Endothelial cell of umbilical vein (primary cell): ENCODE results near the gene DHDDS. TPM values are rescaled to one million over a fixed set of nuclear protein-coding genes. Genes with fewer than 3 reads are reported as not detected.

ENCODE experiments used
- BruUV-seq: library from RNA; stranded (reverse); fragments of 400-500 nt; replicated peaks from 2 replicates; lab custom pipeline; 2021; lab: Mats Ljungman, UMichigan
- CTCF ChIA-PET: fragments of 300-600, 350-600 bp; sonication (Branson Sonifier 250); formaldehyde crosslinking; loops from one replicate; lab custom pipeline; 2021; ENCODE audit warnings: antibody characterized with exemption, inconsistent platforms; lab: Charles Lee
- POLR2A ChIA-PET: fragments of 300-600, 350-600 bp; sonication (Branson Sonifier 250); formaldehyde crosslinking; loops from one replicate; lab custom pipeline; 2021; ENCODE audit warnings: antibody characterized with exemption, inconsistent platforms; lab: Charles Lee
- DNase-seq: peaks from one replicate; pipeline ENCODE4 v3.0.0-alpha.2; 2011; ENCODE audit warnings: low read depth, low spot score
- FAIRE-seq: peaks from 2 replicates; lab custom pipeline; 2011; peaks lifted over from hg19 to GRCh38; lab: Jason Lieb, UNC
- H2AFZ ChIP-seq: 2 replicates; pipeline ENCODE4 v1.6.0; 2012; ENCODE audit warnings: low read depth, low read length, control low read depth, inconsistent platforms
- H3K27ac ChIP-seq: 2 replicates; pipeline ENCODE4 v1.5.1; 2011; ENCODE audit warnings: low read depth, mild to moderate bottlenecking, control low read depth, low read length, moderate library complexity; ENCODE audit not compliant: insufficient read depth
- H3K27me3 ChIP-seq, 2 experiments: 2 replicates each; pipeline versions ENCODE4 v1.6.0 to v1.6.1; 2011; ENCODE audit warnings: low read length in 2 of 2, mixed read lengths in 1 of 2; ENCODE audit not compliant: control insufficient read depth in 2 of 2, insufficient read depth in 2 of 2
- H3K36me3 ChIP-seq, 2 experiments: 2 replicates in 1 of 2; 3 replicates in 1 of 2; pipeline ENCODE4 v1.5.1; 2011; ENCODE audit warnings: low read length in 2 of 2, mild to moderate bottlenecking in 1 of 2, moderate library complexity in 1 of 2; ENCODE audit not compliant: control insufficient read depth in 2 of 2, insufficient read depth in 2 of 2; ENCODE audit errors: extremely low read depth in 1 of 2
- H3K4me1 ChIP-seq: 3 replicates; pipeline ENCODE4 v1.5.1; 2011; ENCODE audit warnings: mild to moderate bottlenecking, low read length; ENCODE audit not compliant: control insufficient read depth, insufficient read depth; ENCODE audit errors: extremely low read depth
- H3K4me2 ChIP-seq: 2 replicates; pipeline ENCODE4 v1.6.1; 2011; ENCODE audit warnings: low read length, control low read depth, mixed read lengths; ENCODE audit not compliant: insufficient read depth
- H3K4me3 ChIP-seq, 3 experiments: fragments of 200-600 bp in 1 of 3; sonication (generic), shearing (Covaris generic) in 1 of 3; replicated peaks in 1 of 3; 2 replicates each; pipeline ENCODE4 v1.5.1; 2011 to 2016; ENCODE audit warnings: control low read depth in 3 of 3, low read length in 3 of 3, mild to moderate bottlenecking in 2 of 3, inconsistent platforms in 1 of 3, low read depth in 1 of 3, moderate library complexity in 1 of 3; ENCODE audit not compliant: insufficient read depth in 1 of 3
- H3K79me2 ChIP-seq: 2 replicates; pipeline ENCODE4 v1.6.0; 2012; ENCODE audit warnings: low read length, inconsistent platforms; ENCODE audit not compliant: control insufficient read depth, insufficient read depth
- H3K9ac ChIP-seq: replicated peaks from 2 replicates; pipeline ENCODE3; 2011; ENCODE audit warnings: low read length, control low read depth; ENCODE audit not compliant: insufficient read depth; ENCODE audit errors: extremely low read depth
- H3K9me1 ChIP-seq: replicated peaks from 3 replicates; pipeline ENCODE4 v1.6.0; 2011; ENCODE audit warnings: mild to moderate bottlenecking, low read length; ENCODE audit not compliant: control insufficient read depth, insufficient read depth; ENCODE audit errors: extremely low read depth
- H3K9me3 ChIP-seq: replicated peaks from 2 replicates; pipeline ENCODE4 v1.5.1; 2012; ENCODE audit warnings: low read length, inconsistent platforms; ENCODE audit not compliant: control insufficient read depth, insufficient read depth
- H4K20me1 ChIP-seq: replicated peaks from 2 replicates; pipeline ENCODE3; 2011; ENCODE audit warnings: mild to moderate bottlenecking, low read length; ENCODE audit not compliant: control insufficient read depth, insufficient read depth; ENCODE audit errors: extremely low read depth
- CTCF ChIP-seq, 2 donors: IDR thresholded peaks; 1 replicate in 1 of 2; 2 replicates in 1 of 2; pipeline ENCODE4 v1.5.1; 2011; ENCODE audit warnings: low read length in 2 of 2, mild to moderate bottlenecking in 2 of 2, moderate library complexity in 2 of 2, control low read depth in 1 of 2, inconsistent platforms in 1 of 2, low read depth in 1 of 2; ENCODE audit not compliant: insufficient read depth in 1 of 2; ENCODE audit errors: extremely low read depth in 1 of 2
- EZH2 ChIP-seq: IDR thresholded peaks from 2 replicates; pipeline ENCODE4 v1.6.1; 2012; ENCODE audit warnings: borderline replicate concordance, low read depth, mild to moderate bottlenecking, moderate library complexity, low read length, inconsistent platforms; ENCODE audit not compliant: severe bottlenecking
- FOS ChIP-seq: IDR thresholded peaks from 2 replicates; pipeline ENCODE4 v1.6.1; 2011; ENCODE audit warnings: mild to moderate bottlenecking, low read length, moderate library complexity, borderline replicate concordance; ENCODE audit not compliant: insufficient read depth
- GATA2 ChIP-seq: IDR thresholded peaks from 2 replicates; pipeline ENCODE4 v1.7.0; 2011; ENCODE audit warnings: low read depth, mild to moderate bottlenecking, moderate library complexity, mixed read lengths, low read length; ENCODE audit not compliant: insufficient read length, insufficient read depth
- JUN ChIP-seq: IDR thresholded peaks from 2 replicates; pipeline ENCODE4 v1.6.1; 2011; ENCODE audit warnings: borderline replicate concordance, low read depth; ENCODE audit not compliant: insufficient read length, insufficient read depth
- MYC ChIP-seq: IDR thresholded peaks from one replicate; pipeline ENCODE4 v1.6.1; 2011; ENCODE audit warnings: mild to moderate bottlenecking, low read depth, low read length
- POLR2A ChIP-seq: IDR thresholded peaks from 2 replicates; pipeline ENCODE4 v1.6.1; 2012; ENCODE audit warnings: low read depth, mild to moderate bottlenecking, control low read depth, low read length
- POLR2AphosphoS5 ChIP-seq: IDR thresholded peaks from 2 replicates; pipeline ENCODE4 v1.6.1; 2012; ENCODE audit warnings: low read depth, mild to moderate bottlenecking, control low read depth, low read length, moderate library complexity; ENCODE audit not compliant: insufficient read depth
- dilution Hi-C: fragments of 300-500 bp; cut with MboI; formaldehyde crosslinking; loops from one replicate; pipeline ENCODE4 v1.15.0; 2019; ENCODE audit warnings: low sequenced_read_pairs; ENCODE audit not compliant: extremely low pct_ligation_motif_present
- intact Hi-C: fragments of 100-400 bp; cut with micrococcal nuclease; formaldehyde crosslinking; loops from one replicate; pipeline ENCODE4 v1.10.0; 2022
- polyA plus RNA-seq, 4 experiments: library from polyadenylated mRNA; depleted of rRNA in 3 of 4; stranded (reverse) in 3 of 4; unstranded in 1 of 4; fragments of >200 nt; gene quantifications; 2 replicates each; pipeline versions ENCODE4 v1.2.1 to v1.2.3, GENCODE V29; 2011 to 2012; ENCODE audit warnings: missing spikeins in 1 of 4
- total RNA-seq: library from RNA; stranded (reverse); gene quantifications from 2 replicates; pipeline ENCODE4 v1.2.3, GENCODE V29; 2021
- TF ChIP-seq, protein P1 (sequence below): IDR thresholded peaks from 2 replicates; pipeline ENCODE4 v1.6.1; 2011; ENCODE audit not compliant: insufficient read depth, insufficient read length

Gene DHDDS
- total and polyA plus RNA-seq, 2 donors (not counting 3 experiments of a cell fraction or from before 2014, with no cell fraction given), result 51.3 to 70.7 TPM

GRCh38 chr1:26478988-26479387 is 46.9 kb downstream of the DHDDS start:
- CTCF ChIA-PET, result no interaction called here
- no peak for FAIRE-seq
- dilution Hi-C loops (no loop called here), intact Hi-C loops (no loop called here)
- Histone ChIP-seq H3K9ac (no peak overlapping the region), H3K4me2 (no peak overlapping the region), H2AFZ (no peak overlapping the region), H3K27ac (no peak overlapping the region), H3K27me3 (no peaks in the 10 kb centered on the region), H3K4me3 (no peak overlapping the region), H3K9me1 (no peaks in the 10 kb centered on the region), H3K9me3 (no peaks in the 10 kb centered on the region), H3K4me1 (peaks cover 8% of the 10 kb centered on the region), H4K20me1 (peaks cover under 1% of the 10 kb centered on the region), H3K36me3 (peaks cover 9 to 15% of the 10 kb centered on the region in 2 experiments), H3K79me2 (peaks cover 8% of the 10 kb centered on the region)
- BruUV-seq, result no TSS peak
- DNase-seq, result no peak
- POLR2A ChIA-PET, result no interaction called here
- TF ChIP-seq, protein P1, sequence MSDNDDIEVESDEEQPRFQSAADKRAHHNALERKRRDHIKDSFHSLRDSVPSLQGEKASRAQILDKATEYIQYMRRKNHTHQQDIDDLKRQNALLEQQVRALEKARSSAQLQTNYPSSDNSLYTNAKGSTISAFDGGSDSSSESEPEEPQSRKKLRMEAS, result no peak
- TF ChIP-seq POLR2AphosphoS5, result no peak

GRCh38 chr1:26482921-26483320 is 50.8 kb downstream of the DHDDS start:
- no peak overlapping the region for H3K4me2 ChIP-seq
- H3K9me1 ChIP-seq, result no peaks in the 10 kb centered on the region
- H3K4me3 ChIP-seq, result no peak overlapping the region
- no peaks in the 10 kb centered on the region for H3K36me3 ChIP-seq
- BruUV-seq, result no TSS peak
- CTCF ChIA-PET, result no interaction called here
- no peaks in the 10 kb centered on the region for H3K9me3 ChIP-seq
- DNase-seq (no peak), FAIRE-seq (no peak)
- POLR2A ChIA-PET, result no interaction called here
- no peak overlapping the region for H3K27ac ChIP-seq
- dilution Hi-C loops (no loop called here), intact Hi-C loops (no loop called here)
- H3K27me3 ChIP-seq, result no peaks in the 10 kb centered on the region
- no peak overlapping the region for H3K9ac ChIP-seq
- peaks cover 4% of the 10 kb centered on the region for H3K4me1 ChIP-seq
- no peak overlapping the region for H2AFZ ChIP-seq
- TF ChIP-seq POLR2A (no peak), CTCF (IDR thresholded peaks at IDR 0.05; ENCODE audit: extremely low read depth in 1 of 2, insufficient read depth in 1 of 2, low read depth in 1 of 2, low read length in 2 of 2) (no peak), FOS (no peak), GATA2 (no peak), POLR2AphosphoS5 (no peak), MYC (no peak), JUN (no peak), EZH2 (no peak)
- TF ChIP-seq, protein P1, result no peak
- H4K20me1 ChIP-seq, result no peaks in the 10 kb centered on the region
- H3K79me2 ChIP-seq, result no peaks in the 10 kb centered on the region
